K562 (cell line): ENCODE data around the gene VPS33B. TPM values are rescaled to one million over a fixed set of nuclear protein-coding genes. Genes with fewer than 3 reads are reported as not detected.

Experiments
- ATAC-seq: fragments of 200-7000 bp; cut with Tn5 transposase; 3 replicates; pipeline ENCODE4 v1.9.1; 2020; ENCODE audit warnings: moderate library complexity
- BruUV-seq: library from RNA; stranded (reverse); fragments of 400-500 nt; replicated peaks from 2 replicates; lab custom pipeline; 2021; lab: Mats Ljungman, UMichigan
- CTCF ChIA-PET: fragments of 300-600 bp; formaldehyde crosslinking; extraction: SDS; loops from one replicate; lab custom pipeline; 2021; ENCODE audit warnings: low intra/inter-chr PET ratio; lab: Yijun Ruan, JAX
- POLR2A ChIA-PET: fragments of 300-600, 350-650 bp; sonication (Branson Sonifier 250); formaldehyde crosslinking; extraction: SDS; loops from one replicate; lab custom pipeline; 2021; ENCODE audit warnings: antibody characterized with exemption, inconsistent platforms; lab: Yijun Ruan, JAX
- DNase-seq, 4 experiments: peaks; one replicate each; pipeline versions ENCODE4 v3.0.0 to v3.0.0-alpha.2; 2011 to 2018; ENCODE audit warnings: low spot score in 3 of 4, mixed read lengths in 3 of 4; ENCODE audit errors: extremely low read depth in 1 of 4
- FAIRE-seq: peaks from 2 replicates; lab custom pipeline; 2011; peaks lifted over from hg19 to GRCh38; lab: Jason Lieb, UNC
- H2AFZ ChIP-seq: 2 replicates; pipeline ENCODE4 v1.6.0; 2011; ENCODE audit warnings: low read depth, low read length, control low read depth, inconsistent platforms
- H3K27ac ChIP-seq: fragments of 200-600 bp; 3 replicates; pipeline ENCODE4 v1.8.0; 2011; ENCODE audit warnings: low read depth, mild to moderate bottlenecking, control low read depth, inconsistent platforms, low read length, moderate library complexity, mixed read lengths; ENCODE audit errors: extremely low read depth
- H3K27me3 ChIP-seq, 2 experiments: fragments of 300-600 bp in 1 of 2; 2 replicates in 1 of 2; 3 replicates in 1 of 2; pipeline versions ENCODE4 v1.6.0 to v1.8.0; 2011; ENCODE audit warnings: inconsistent platforms in 2 of 2, low read length in 2 of 2, mild to moderate bottlenecking in 1 of 2, mixed read lengths in 1 of 2, moderate library complexity in 1 of 2; ENCODE audit not compliant: control insufficient read depth in 2 of 2, insufficient read depth in 2 of 2
- H3K36me3 ChIP-seq: fragments of 300-600 bp; 3 replicates; pipeline ENCODE4 v1.8.0; 2011; ENCODE audit warnings: mild to moderate bottlenecking, low read length, inconsistent platforms; ENCODE audit not compliant: control insufficient read depth, insufficient read depth
- H3K4me1 ChIP-seq, 2 experiments: fragments of 200-600 bp in 1 of 2; replicated peaks in 1 of 2; 2 replicates in 1 of 2; 3 replicates in 1 of 2; pipeline versions ENCODE4 v1.5.1 to v1.8.0; 2011; ENCODE audit warnings: inconsistent platforms in 2 of 2, low read length in 2 of 2, mild to moderate bottlenecking in 1 of 2, mixed read lengths in 1 of 2, moderate library complexity in 1 of 2; ENCODE audit not compliant: control insufficient read depth in 2 of 2, insufficient read depth in 2 of 2
- H3K4me2 ChIP-seq: 2 replicates; pipeline ENCODE4 v1.6.1; 2011; ENCODE audit warnings: low read length, control low read depth, inconsistent platforms, mixed read lengths; ENCODE audit not compliant: insufficient read depth
- H3K4me3 ChIP-seq: fragments of 200-600 bp; sonication (generic), shearing (Covaris generic); 2 replicates; pipeline ENCODE4 v1.5.1; 2016; ENCODE audit warnings: control low read depth, inconsistent platforms
- H3K79me2 ChIP-seq: fragments of 200-600 bp; 3 replicates; pipeline ENCODE4 v1.8.0; 2011; ENCODE audit warnings: low read length, inconsistent platforms; ENCODE audit not compliant: control insufficient read depth, insufficient read depth
- H3K9ac ChIP-seq, 2 experiments: 2 replicates each; pipeline versions ENCODE4 v1.6.0 to v1.6.1; 2011; ENCODE audit warnings: low read depth in 2 of 2, low read length in 2 of 2, control low read depth in 1 of 2, inconsistent platforms in 1 of 2, mild to moderate bottlenecking in 1 of 2, mixed read lengths in 1 of 2; ENCODE audit not compliant: insufficient read depth in 1 of 2
- H3K9me1 ChIP-seq: one replicate; pipeline ENCODE4 v1.6.0; 2011; ENCODE audit warnings: inconsistent platforms, mild to moderate bottlenecking, low read length, moderate library complexity; ENCODE audit not compliant: control insufficient read depth, insufficient read depth
- H3K9me3 ChIP-seq: replicated peaks from 2 replicates; pipeline ENCODE4 v1.5.1; 2011; ENCODE audit warnings: low read depth, low read length, inconsistent platforms; ENCODE audit not compliant: control insufficient read depth, insufficient read depth
- H4K20me1 ChIP-seq: replicated peaks from 2 replicates; pipeline ENCODE4 v1.6.1; 2011; ENCODE audit warnings: low read length, inconsistent platforms, mixed read lengths; ENCODE audit not compliant: control insufficient read depth, insufficient read depth
- EHMT2 ChIP-seq: fragments of 450-650 bp; IDR thresholded peaks from 2 replicates; pipeline ENCODE4 v1.6.1; 2018; ENCODE audit warnings: antibody characterized with exemption
- FOXA3 ChIP-seq, 2 experiments: fragments of 450-650 bp in 1 of 2; sonication (generic) in 1 of 2; formaldehyde crosslinking; IDR thresholded peaks in 1 of 2; conservative IDR thresholded peaks in 1 of 2; 2 replicates each; pipeline versions ENCODE4 v1.4.0 to v1.8.0; 2020 to 2022; ENCODE audit warnings: mild to moderate bottlenecking in 2 of 2, missing genetic modification reagents in 1 of 2
- MAFF ChIP-seq: IDR thresholded peaks from 2 replicates; pipeline ENCODE4 v1.6.1; 2012; ENCODE audit warnings: low read length, improper control_type of control experiment
- MAFK ChIP-seq: IDR thresholded peaks from 2 replicates; pipeline ENCODE4 v1.6.1; 2011; ENCODE audit warnings: low read length, improper control_type of control experiment
- NFE2 ChIP-seq: IDR thresholded peaks from 2 replicates; pipeline ENCODE4 v1.6.1; 2014; ENCODE audit warnings: antibody characterized with exemption, low read depth
- XRCC4 ChIP-seq: IDR thresholded peaks from one replicate; pipeline ENCODE4 v1.6.1; 2011; ENCODE audit not compliant: insufficient read depth, insufficient read length; ENCODE audit errors: extremely low read depth
- ZNF282 ChIP-seq: sonication (generic); formaldehyde crosslinking; IDR thresholded peaks from 2 replicates; pipeline ENCODE4 v1.8.1; 2023; ENCODE audit warnings: missing genetic modification reagents
- ZNF445 ChIP-seq: fragments of 250-450 bp; sonication (Bioruptor Pico); IDR thresholded peaks from 2 replicates; pipeline ENCODE4 v1.4.0; 2020; ENCODE audit warnings: low read depth, mild to moderate bottlenecking, moderate library complexity
- WGBS: fragments of 100-300 bp; shearing (Covaris generic); methylation state at CpG from one replicate; pipeline ENCODE4 v1.1.6; 2016; ENCODE audit warnings: low coverage, mixed read lengths; ENCODE audit not compliant: insufficient coverage; ENCODE audit errors: missing lambda C conversion rate; 5-methylcytosine and 5-hydroxymethylcytosine counted together
- in situ Hi-C: fragments of 300-500 bp; cut with MboI; formaldehyde crosslinking; loops from 4 replicates; pipeline ENCODE4 v1.15.0; 2018; ENCODE audit warnings: inconsistent platforms, mixed read lengths
- intact Hi-C: fragments of 100-400 bp; cut with micrococcal nuclease; formaldehyde crosslinking; loops from 2 replicates; pipeline ENCODE4 v1.14.2; 2022
- polyA plus RNA-seq, 8 experiments: library from polyadenylated mRNA; depleted of rRNA in 4 of 8; stranded (reverse) in 5 of 8; unstranded in 3 of 8; fragments of >200 nt; fragmentation: Nextera tagmentation in 2 of 8; fragmentation: Illumina TruSeq in 1 of 8; extraction: Ambion mirVana in 2 of 8; extraction: Trizol in 1 of 8; gene quantifications; 2 replicates each; pipeline versions ENCODE4 v1.2.1 to v1.2.3, GENCODE V29; 2011 to 2014; ENCODE audit warnings: inconsistent platforms in 1 of 8, missing spikeins in 1 of 8
- total RNA-seq, 7 experiments: library from RNA; depleted of rRNA in 6 of 7; stranded (reverse); fragments of >200 nt in 6 of 7; fragmentation: Illumina TruSeq in 2 of 7; extraction: Trizol in 2 of 7; gene quantifications; 2 replicates each; pipeline versions ENCODE4 v1.2.1 to v1.2.3, GENCODE V29; 2011 to 2021; ENCODE audit warnings: low replicate concordance in 1 of 7
- TF ChIP-seq, protein P1 (sequence below), 2 experiments: fragments of 450-650 bp in 1 of 2; sonication (generic) in 1 of 2; formaldehyde crosslinking in 1 of 2; IDR thresholded peaks; 2 replicates each; pipeline versions ENCODE4 v1.7.1 to v1.9.0; 2016 to 2022; ENCODE audit warnings: inconsistent platforms in 1 of 2, mild to moderate bottlenecking in 1 of 2, missing genetic modification reagents in 1 of 2
- TF ChIP-seq, protein P2 (sequence below): fragments of 200-800 bp; sonication (Bioruptor generic); IDR thresholded peaks from 2 replicates; pipeline ENCODE4 v1.6.1; 2017; ENCODE audit warnings: missing genetic modification characterization, missing compliant biosample characterization

The VPS33B gene
- total and polyA plus RNA-seq, 9 of the 15 experiments (the other 6 are each of a cell fraction or from before 2014, with no cell fraction given) = 9.4 to 25.5 (median 14.8) TPM

DNA sequence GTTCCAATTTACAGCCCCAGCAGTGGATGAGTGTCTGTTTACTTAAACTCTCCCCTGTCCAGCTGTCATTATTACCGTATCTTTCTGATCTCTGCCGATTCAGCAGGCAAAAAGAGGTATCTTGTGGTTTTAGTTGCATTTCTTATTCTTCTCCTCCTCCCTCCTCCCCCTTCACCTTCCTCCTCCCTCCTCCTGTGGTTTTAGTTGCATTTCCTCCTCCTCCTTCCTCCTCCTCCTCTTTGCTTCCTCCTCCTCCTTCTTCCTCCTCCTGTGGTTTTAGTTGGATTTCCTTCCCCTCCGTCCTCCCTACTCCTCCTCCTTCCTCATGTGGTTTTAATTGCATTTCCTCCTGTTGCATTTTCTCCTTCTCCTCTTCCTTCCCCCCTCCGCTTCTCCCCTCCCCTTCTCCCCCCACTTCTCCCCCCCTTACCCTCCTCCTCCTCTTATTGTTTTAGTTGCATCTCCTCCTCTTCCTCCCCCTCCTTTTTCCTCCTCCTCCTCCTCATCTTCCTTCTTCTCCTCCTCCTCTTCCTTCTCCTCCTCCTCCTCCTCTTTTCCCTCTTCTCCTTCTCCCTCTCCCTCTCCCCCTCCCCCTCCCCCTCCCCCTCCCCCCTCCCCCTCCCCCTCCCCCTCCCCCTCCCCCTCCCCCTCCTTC lies 25.3 kb upstream of the VPS33B start:
- Histone ChIP-seq H3K9me3 (no peaks in the 10 kb centered on the region), H3K36me3 (no peaks in the 10 kb centered on the region), H2AFZ (0 out of 2 replicates have a peak overlapping the region, but pooled peaks have one; percentile 43), H3K9me1 (no peaks in the 10 kb centered on the region), H3K4me2 (peak overlapping the region; percentile 45; the same call in 1 of the 2 replicates), H3K79me2 (no peaks in the 10 kb centered on the region), H3K4me1 (peaks cover 5 to 10% of the 10 kb centered on the region in 2 experiments; a peak in 3 of 5 replicates), H4K20me1 (no peaks in the 10 kb centered on the region; the same call in 1 of the 2 replicates), H3K9ac (no peak overlapping the region), H3K27ac (no peak overlapping the region), H3K27me3 (0 out of 5 replicates have a peak, but pooled peaks cover 0 to 4% of the 10 kb centered on the region in 2 experiments), H3K4me3 (no peak overlapping the region)
- FAIRE-seq (peak; percentile 70), ATAC-seq (no peak), DNase-seq (peak in 1 of 4 experiments; percentile 48)
- intact Hi-C loops (loop anchor here (5.0 kb wide), 2 partner anchors 55 to 115 kb away; partner anchors contain the start of genes HDDC3 and PRC1), in situ Hi-C loops (loop anchor here (10.0 kb wide), 1 partner anchor 573 kb away; no protein-coding TSS in a partner anchor)
- no TSS peak for BruUV-seq
- CTCF ChIA-PET = no interaction called here
- WGBS = 0% methylated on average over 2 of the region's 4 CpGs
- POLR2A ChIA-PET = no interaction called here
- TF ChIP-seq, protein P1, sequence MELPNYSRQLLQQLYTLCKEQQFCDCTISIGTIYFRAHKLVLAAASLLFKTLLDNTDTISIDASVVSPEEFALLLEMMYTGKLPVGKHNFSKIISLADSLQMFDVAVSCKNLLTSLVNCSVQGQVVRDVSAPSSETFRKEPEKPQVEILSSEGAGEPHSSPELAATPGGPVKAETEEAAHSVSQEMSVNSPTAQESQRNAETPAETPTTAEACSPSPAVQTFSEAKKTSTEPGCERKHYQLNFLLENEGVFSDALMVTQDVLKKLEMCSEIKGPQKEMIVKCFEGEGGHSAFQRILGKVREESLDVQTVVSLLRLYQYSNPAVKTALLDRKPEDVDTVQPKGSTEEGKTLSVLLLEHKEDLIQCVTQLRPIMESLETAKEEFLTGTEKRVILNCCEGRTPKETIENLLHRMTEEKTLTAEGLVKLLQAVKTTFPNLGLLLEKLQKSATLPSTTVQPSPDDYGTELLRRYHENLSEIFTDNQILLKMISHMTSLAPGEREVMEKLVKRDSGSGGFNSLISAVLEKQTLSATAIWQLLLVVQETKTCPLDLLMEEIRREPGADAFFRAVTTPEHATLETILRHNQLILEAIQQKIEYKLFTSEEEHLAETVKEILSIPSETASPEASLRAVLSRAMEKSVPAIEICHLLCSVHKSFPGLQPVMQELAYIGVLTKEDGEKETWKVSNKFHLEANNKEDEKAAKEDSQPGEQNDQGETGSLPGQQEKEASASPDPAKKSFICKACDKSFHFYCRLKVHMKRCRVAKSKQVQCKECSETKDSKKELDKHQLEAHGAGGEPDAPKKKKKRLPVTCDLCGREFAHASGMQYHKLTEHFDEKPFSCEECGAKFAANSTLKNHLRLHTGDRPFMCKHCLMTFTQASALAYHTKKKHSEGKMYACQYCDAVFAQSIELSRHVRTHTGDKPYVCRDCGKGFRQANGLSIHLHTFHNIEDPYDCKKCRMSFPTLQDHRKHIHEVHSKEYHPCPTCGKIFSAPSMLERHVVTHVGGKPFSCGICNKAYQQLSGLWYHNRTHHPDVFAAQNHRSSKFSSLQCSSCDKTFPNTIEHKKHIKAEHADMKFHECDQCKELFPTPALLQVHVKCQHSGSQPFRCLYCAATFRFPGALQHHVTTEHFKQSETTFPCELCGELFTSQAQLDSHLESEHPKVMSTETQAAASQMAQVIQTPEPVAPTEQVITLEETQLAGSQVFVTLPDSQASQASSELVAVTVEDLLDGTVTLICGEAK (IDR thresholded peaks at IDR 0.05) = peak; percentile 47; the same call in 1 of the 2 replicates
- TF ChIP-seq, protein P1 (CRISPR knock-in tag; IDR thresholded peaks at IDR 0.05) = no peak
- TF ChIP-seq XRCC4 (no peak), ZNF445 (CRISPR knock-in tag) (no peak), FOXA3 (CRISPR knock-in tag; conservative IDR thresholded peaks at IDR 0.05 in 1 of 2, IDR thresholded peaks at IDR 0.05 in 1 of 2) (peak in 1 of 2 experiments; percentile 79; a peak in 2 of 4 replicates), NFE2 (peak; percentile 22; the same call in 1 of the 2 replicates), EHMT2 (no peak), MAFK (peak; percentile 62; the same call in 1 of the 2 replicates), MAFF (peak; percentile 25; the same call in 1 of the 2 replicates), ZNF282 (CRISPR knock-in tag) (no peak)
- TF ChIP-seq, protein P2, sequence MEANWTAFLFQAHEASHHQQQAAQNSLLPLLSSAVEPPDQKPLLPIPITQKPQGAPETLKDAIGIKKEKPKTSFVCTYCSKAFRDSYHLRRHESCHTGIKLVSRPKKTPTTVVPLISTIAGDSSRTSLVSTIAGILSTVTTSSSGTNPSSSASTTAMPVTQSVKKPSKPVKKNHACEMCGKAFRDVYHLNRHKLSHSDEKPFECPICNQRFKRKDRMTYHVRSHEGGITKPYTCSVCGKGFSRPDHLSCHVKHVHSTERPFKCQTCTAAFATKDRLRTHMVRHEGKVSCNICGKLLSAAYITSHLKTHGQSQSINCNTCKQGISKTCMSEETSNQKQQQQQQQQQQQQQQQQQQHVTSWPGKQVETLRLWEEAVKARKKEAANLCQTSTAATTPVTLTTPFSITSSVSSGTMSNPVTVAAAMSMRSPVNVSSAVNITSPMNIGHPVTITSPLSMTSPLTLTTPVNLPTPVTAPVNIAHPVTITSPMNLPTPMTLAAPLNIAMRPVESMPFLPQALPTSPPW (CRISPR knock-in tag) = peak; percentile 79
